Measurements from ENCODE around the gene ABHD17C.

ABHD17C gene

DNA sequence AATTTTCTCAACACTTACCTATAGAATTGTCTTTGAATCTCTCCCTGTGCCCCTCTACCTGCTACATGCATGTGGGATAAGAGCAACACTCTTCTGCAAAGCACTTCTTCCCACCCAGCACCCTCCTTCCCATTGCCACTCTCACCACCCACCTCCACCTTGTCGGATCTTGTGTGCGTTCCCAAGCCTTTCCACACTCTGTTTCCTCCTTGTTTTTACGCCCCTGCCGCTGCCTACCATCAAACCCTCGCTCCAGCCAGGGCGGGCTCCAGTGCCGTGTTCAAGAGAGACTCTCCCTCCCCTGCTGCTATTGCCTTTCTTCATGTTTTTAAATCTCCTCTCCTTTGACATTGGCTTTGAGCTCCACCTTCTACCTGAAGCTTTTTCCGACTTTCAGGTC is 40.2 kb downstream of the ABHD17C start:
- Histone ChIP-seq H3K9ac (ENCODE audit: low read length) (no peak overlapping the region), H2AFZ (ENCODE audit: low read depth, low read length, severe bottlenecking) (no peak overlapping the region), H4K20me1 (ENCODE audit: low read depth, low read length) (no peaks in the 10 kb centered on the region), H3K4me3 (ENCODE audit: insufficient read depth, low read length, poor library complexity, severe bottlenecking) (no peak overlapping the region), H3K9me2 (replicated peaks; ENCODE audit: insufficient read depth, low read length) (no peaks in the 10 kb centered on the region), H3K36me3 (ENCODE audit: low read length) (no peaks in the 10 kb centered on the region), H3F3A (ENCODE audit: insufficient read depth) (no peaks in the 10 kb centered on the region), H3K9me3 (ENCODE audit: insufficient read depth, low read length) (no peaks in the 10 kb centered on the region), H3K27me3 (ENCODE audit: low read length) (no peaks in the 10 kb centered on the region), H3K79me2 (ENCODE audit: insufficient read depth, low read length) (no peaks in the 10 kb centered on the region), H3K4me2 (ENCODE audit: low read depth, low read length, poor library complexity, severe bottlenecking) (no peak overlapping the region), H3K27ac (ENCODE audit: low read depth, low read length) (no peak overlapping the region)
- TF ChIP-seq EZH2phosphoT487 (conservative IDR thresholded peaks at IDR 0.05; ENCODE audit: low read length) = no peak
- TF ChIP-seq, protein P1, sequence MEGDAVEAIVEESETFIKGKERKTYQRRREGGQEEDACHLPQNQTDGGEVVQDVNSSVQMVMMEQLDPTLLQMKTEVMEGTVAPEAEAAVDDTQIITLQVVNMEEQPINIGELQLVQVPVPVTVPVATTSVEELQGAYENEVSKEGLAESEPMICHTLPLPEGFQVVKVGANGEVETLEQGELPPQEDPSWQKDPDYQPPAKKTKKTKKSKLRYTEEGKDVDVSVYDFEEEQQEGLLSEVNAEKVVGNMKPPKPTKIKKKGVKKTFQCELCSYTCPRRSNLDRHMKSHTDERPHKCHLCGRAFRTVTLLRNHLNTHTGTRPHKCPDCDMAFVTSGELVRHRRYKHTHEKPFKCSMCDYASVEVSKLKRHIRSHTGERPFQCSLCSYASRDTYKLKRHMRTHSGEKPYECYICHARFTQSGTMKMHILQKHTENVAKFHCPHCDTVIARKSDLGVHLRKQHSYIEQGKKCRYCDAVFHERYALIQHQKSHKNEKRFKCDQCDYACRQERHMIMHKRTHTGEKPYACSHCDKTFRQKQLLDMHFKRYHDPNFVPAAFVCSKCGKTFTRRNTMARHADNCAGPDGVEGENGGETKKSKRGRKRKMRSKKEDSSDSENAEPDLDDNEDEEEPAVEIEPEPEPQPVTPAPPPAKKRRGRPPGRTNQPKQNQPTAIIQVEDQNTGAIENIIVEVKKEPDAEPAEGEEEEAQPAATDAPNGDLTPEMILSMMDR (IDR thresholded peaks at IDR 0.05; ENCODE audit: insufficient read depth, low read length, poor library complexity, severe bottlenecking) = no peak

DNA sequence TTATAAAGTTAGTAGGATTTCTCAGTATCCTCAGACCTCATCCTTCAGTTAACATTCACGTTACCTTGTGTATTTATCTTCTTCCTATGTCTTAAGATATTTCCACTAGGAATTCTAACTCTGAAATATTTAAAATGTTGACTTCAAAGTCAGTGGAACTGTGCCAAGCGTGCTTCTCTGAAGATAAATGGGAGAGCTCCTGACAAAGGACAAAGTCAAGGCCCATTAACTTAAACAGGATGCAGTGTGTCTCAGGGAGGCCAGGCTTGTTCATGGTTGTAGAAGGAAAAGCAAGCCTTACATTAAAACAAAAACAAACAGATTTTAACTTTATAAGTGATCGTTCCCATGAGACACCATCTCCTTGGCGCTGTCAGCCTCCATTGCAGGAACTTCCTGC is 41.5 kb downstream of the ABHD17C start:
- no peaks in the 10 kb centered on the region for H3K27me3 ChIP-seq (ENCODE audit: low read length)
- no peaks in the 10 kb centered on the region for H3K36me3 ChIP-seq (ENCODE audit: low read length)
- no peaks in the 10 kb centered on the region for H4K20me1 ChIP-seq (ENCODE audit: low read depth, low read length)
- TF ChIP-seq, protein P1 (IDR thresholded peaks at IDR 0.05; ENCODE audit: insufficient read depth, low read length, poor library complexity, severe bottlenecking) = no peak
- TF ChIP-seq EZH2phosphoT487 (conservative IDR thresholded peaks at IDR 0.05; ENCODE audit: low read length) = no peak
- H3K27ac ChIP-seq (ENCODE audit: low read depth, low read length) = no peak overlapping the region
- no peaks in the 10 kb centered on the region for H3K9me2 ChIP-seq (replicated peaks; ENCODE audit: insufficient read depth, low read length)
- H2AFZ ChIP-seq (ENCODE audit: low read depth, low read length, severe bottlenecking) = no peak overlapping the region
- H3K4me2 ChIP-seq (ENCODE audit: low read depth, low read length, poor library complexity, severe bottlenecking) = no peak overlapping the region
- H3K79me2 ChIP-seq (ENCODE audit: insufficient read depth, low read length) = no peaks in the 10 kb centered on the region
- no peaks in the 10 kb centered on the region for H3F3A ChIP-seq (ENCODE audit: insufficient read depth)
- H3K9ac ChIP-seq (ENCODE audit: low read length) = no peak overlapping the region
- H3K9me3 ChIP-seq (ENCODE audit: insufficient read depth, low read length) = no peaks in the 10 kb centered on the region
- H3K4me3 ChIP-seq (ENCODE audit: insufficient read depth, low read length, poor library complexity, severe bottlenecking) = no peak overlapping the region

GRCh38 chr15:80739919-80740318 is 44.8 kb downstream of the ABHD17C start:
- H2AFZ ChIP-seq (ENCODE audit: low read depth, low read length, severe bottlenecking) = no peak overlapping the region
- no peaks in the 10 kb centered on the region for H3K27me3 ChIP-seq (ENCODE audit: low read length)
- no peaks in the 10 kb centered on the region for H3K9me2 ChIP-seq (replicated peaks; ENCODE audit: insufficient read depth, low read length)
- H3K36me3 ChIP-seq (ENCODE audit: low read length) = no peaks in the 10 kb centered on the region
- no peak overlapping the region for H3K9ac ChIP-seq (ENCODE audit: low read length)
- no peaks in the 10 kb centered on the region for H3F3A ChIP-seq (ENCODE audit: insufficient read depth)
- H4K20me1 ChIP-seq (ENCODE audit: low read depth, low read length) = no peaks in the 10 kb centered on the region
- H3K79me2 ChIP-seq (ENCODE audit: insufficient read depth, low read length) = no peaks in the 10 kb centered on the region
- no peak for TF ChIP-seq EZH2phosphoT487 (conservative IDR thresholded peaks at IDR 0.05; ENCODE audit: low read length)
- TF ChIP-seq, protein P1 (IDR thresholded peaks at IDR 0.05; ENCODE audit: insufficient read depth, low read length, poor library complexity, severe bottlenecking) = no peak
- no peak overlapping the region for H3K4me2 ChIP-seq (ENCODE audit: low read depth, low read length, poor library complexity, severe bottlenecking)
- no peak overlapping the region for H3K27ac ChIP-seq (ENCODE audit: low read depth, low read length)
- H3K9me3 ChIP-seq (ENCODE audit: insufficient read depth, low read length) = no peaks in the 10 kb centered on the region
- H3K4me3 ChIP-seq (ENCODE audit: insufficient read depth, low read length, poor library complexity, severe bottlenecking) = no peak overlapping the region

Data from SU-DHL-6 (cell line).